B cell (primary cell): ENCODE results near the gene HPRT1.

Source experiments
- CTCF ChIP-seq: fragments of 200-600 bp; IDR thresholded peaks from one replicate; pipeline ENCODE4 v1.8.0; 2022; ENCODE audit warnings: antibody characterized with exemption, mild to moderate bottlenecking
- EZH2 ChIP-seq: IDR thresholded peaks from 2 replicates; pipeline ENCODE4 v1.6.1; 2012; ENCODE audit warnings: borderline replicate concordance, low read depth, mild to moderate bottlenecking, moderate library complexity, low read length; ENCODE audit not compliant: insufficient read depth, poor library complexity, severe bottlenecking

DNA sequence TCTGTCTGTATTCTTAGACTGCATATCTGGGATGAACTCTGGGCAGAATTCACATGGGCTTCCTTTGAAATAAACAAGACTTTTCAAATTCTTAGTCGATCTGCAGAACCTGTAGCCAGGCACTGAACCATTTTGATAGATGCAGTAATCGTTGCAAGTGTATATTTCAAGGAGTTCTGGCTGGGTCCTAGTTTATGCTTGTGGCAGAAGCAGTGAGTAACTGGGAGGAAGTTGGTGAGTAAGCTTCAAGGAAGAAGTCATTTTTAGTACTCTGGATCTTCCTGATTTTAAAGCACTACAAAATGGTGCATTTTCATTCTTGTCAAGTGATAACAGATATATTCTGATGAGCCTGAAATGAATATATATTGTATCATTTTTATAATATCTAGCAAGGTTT, 9.5 kb downstream of the HPRT1 start:
- TF ChIP-seq CTCF = no peak
- TF ChIP-seq EZH2 = no peak
